Measurements from ENCODE around the gene C5AR1.
"Not testable (repeated sequence)": the region's sequence is repeated elsewhere in the genome, so short reads cannot be mapped to it uniquely, and the experiment has no call there.

Gene C5AR1

GRCh38 chr19:47309608-47310007 is at the start of gene C5AR1:
C5AR1 (plus strand) TSS chr19:47309861; CDS start chr19:47309896, 35 bp downstream.
- DNase-seq (ENCODE audit: low read depth in 2 of 2): no peak

GRCh38 chr19:47260476-47260875 is 49.2 kb upstream of the C5AR1 start:
- no peak for DNase-seq (ENCODE audit: low read depth in 2 of 2)

- DNase-seq (ENCODE audit: low read depth in 2 of 2): not testable (repeated sequence)
Measured at GRCh38 chr19:47261946-47262793, 47.5 kb upstream of the C5AR1 start.

GRCh38 chr19:47264629-47265028 is 45.0 kb upstream of the C5AR1 start:
- DNase-seq (ENCODE audit: low read depth in 2 of 2): no peak

GRCh38 chr19:47266401-47266941 is 43.2 kb upstream of the C5AR1 start:
- DNase-seq (ENCODE audit: low read depth in 2 of 2): no peak

GRCh38 chr19:47267350-47267759 is 42.3 kb upstream of the C5AR1 start:
- no peak for DNase-seq (ENCODE audit: low read depth in 2 of 2)

- no peak for DNase-seq (ENCODE audit: low read depth in 2 of 2)
Measured at GRCh38 chr19:47268028-47268427, 41.6 kb upstream of the C5AR1 start.

- no peak for DNase-seq (ENCODE audit: low read depth in 2 of 2)
Measured at GRCh38 chr19:47269596-47269995, 40.1 kb upstream of the C5AR1 start.

GRCh38 chr19:47270408-47270807 is 39.3 kb upstream of the C5AR1 start:
- no peak for DNase-seq (ENCODE audit: low read depth in 2 of 2)

GRCh38 chr19:47271949-47272348 is 37.7 kb upstream of the C5AR1 start:
- DNase-seq (ENCODE audit: low read depth in 2 of 2): no peak

- peak; percentile 76 for DNase-seq (ENCODE audit: low read depth in 2 of 2)
Measured at GRCh38 chr19:47272448-47273312, 37.0 kb upstream of the C5AR1 start.

- peak; percentile 85 to 86 for DNase-seq (ENCODE audit: low read depth in 2 of 2)
Measured at GRCh38 chr19:47273313-47274070, 36.2 kb upstream of the C5AR1 start.

GRCh38 chr19:47274071-47274890 is 35.4 kb upstream of the C5AR1 start, which contains the start of gene INAFM1:
INAFM1 (plus strand) TSS chr19:47274885; CDS start chr19:47274920, 35 bp downstream.
- peak; percentile 85 to 88 for DNase-seq (ENCODE audit: low read depth in 2 of 2)

- no peak for DNase-seq (ENCODE audit: low read depth in 2 of 2)
Measured at GRCh38 chr19:47274891-47275761, 34.5 kb upstream of the C5AR1 start.

GRCh38 chr19:47275791-47276461 is 33.7 kb upstream of the C5AR1 start:
- DNase-seq (ENCODE audit: low read depth in 2 of 2): no peak

- not testable (repeated sequence) for DNase-seq (ENCODE audit: low read depth in 2 of 2)
Measured at GRCh38 chr19:47276513-47276912, 33.1 kb upstream of the C5AR1 start.

GRCh38 chr19:47280183-47280797 is 29.4 kb upstream of the C5AR1 start:
- DNase-seq (ENCODE audit: low read depth in 2 of 2): no peak

GRCh38 chr19:47283405-47284059 is 26.1 kb upstream of the C5AR1 start:
- DNase-seq (ENCODE audit: low read depth in 2 of 2): no peak

All from fibroblast of skin of left quadriceps (primary cell).